NCI-H526 (cell line): Measurements from ENCODE around the gene SMARCA4.
A peak's percentile ranks its signal among the peaks of the same experiment; 100 is the strongest.

Experiments
- DNase-seq, 2 experiments: peaks; one replicate each; lab custom pipeline; 2025; lab: John Stamatoyannopoulos, UW

Gene SMARCA4

GRCh38 chr19:11035441-11036377 lies 74.9 kb downstream of the SMARCA4 start:
- DNase-seq = peak; percentile 80 to 94

GRCh38 chr19:11038511-11038910 lies 77.7 kb downstream of the SMARCA4 start:
- DNase-seq = no peak

- no peak for DNase-seq
Observed at GRCh38 chr19:11041194-11041593, 80.4 kb downstream of the SMARCA4 start.

GRCh38 chr19:11041966-11042627 lies 81.3 kb downstream of the SMARCA4 start:
- no peak for DNase-seq

GRCh38 chr19:11044431-11044830 lies 83.6 kb downstream of the SMARCA4 start:
- no peak for DNase-seq

- DNase-seq = no peak
Observed at GRCh38 chr19:11045536-11045935, 84.7 kb downstream of the SMARCA4 start.

- DNase-seq = no peak
Observed at GRCh38 chr19:11046605-11047354, 86.0 kb downstream of the SMARCA4 start.

- no peak for DNase-seq
Observed at GRCh38 chr19:11047866-11048265, 87.0 kb downstream of the SMARCA4 start.

GRCh38 chr19:11050323-11051114 lies 89.7 kb downstream of the SMARCA4 start:
- DNase-seq = no peak

GRCh38 chr19:11053817-11054195 lies 93.0 kb downstream of the SMARCA4 start:
- DNase-seq = no peak

GRCh38 chr19:11054200-11054599 lies 93.4 kb downstream of the SMARCA4 start:
- DNase-seq = no peak

- no peak for DNase-seq
Observed at GRCh38 chr19:11054628-11055027, 93.8 kb downstream of the SMARCA4 start.

- DNase-seq = no peak
Observed at GRCh38 chr19:11058246-11059030, 97.6 kb downstream of the SMARCA4 start.

- no peak for DNase-seq
Observed at GRCh38 chr19:11059511-11060358, 98.9 kb downstream of the SMARCA4 start.

- DNase-seq = no peak
Observed at GRCh38 chr19:11061952-11062351, 101.1 kb downstream of the SMARCA4 start.

GRCh38 chr19:11063434-11063833 lies 102.6 kb downstream of the SMARCA4 start:
- no peak for DNase-seq

GRCh38 chr19:11064831-11065303 lies 104.0 kb downstream of the SMARCA4 start:
- no peak for DNase-seq

GRCh38 chr19:11066326-11066725 lies 105.5 kb downstream of the SMARCA4 start:
- DNase-seq = no peak

- DNase-seq = no peak
Observed at GRCh38 chr19:11067356-11068113, 106.7 kb downstream of the SMARCA4 start.
